ENCODE results near the gene BORCS8. TPM values are rescaled to one million over a fixed set of nuclear protein-coding genes. Genes with fewer than 3 reads are reported as not detected.

Gene BORCS8
- total and polyA plus RNA-seq, 2 of the 13 experiments (the other 11 are each of a cell fraction or from before 2014, with no cell fraction given), result 9.6 to 13.3 TPM

- TF ChIP-seq MYNN (CRISPR knock-in tag; IDR thresholded peaks at IDR 0.05; ENCODE audit: low read depth), result no peak
- TF ChIP-seq SRF (IDR thresholded peaks at IDR 0.05; ENCODE audit: low read depth, low read length), result no peak
- TF ChIP-seq RFX3 (CRISPR knock-in tag; IDR thresholded peaks at IDR 0.05), result no peak
- no peak for TF ChIP-seq CSRNP2 (CRISPR knock-in tag; conservative IDR thresholded peaks at IDR 0.05; ENCODE audit: low read depth)
- TF ChIP-seq SIN3A (IDR thresholded peaks at IDR 0.05; ENCODE audit: borderline replicate concordance, low read depth, low read length), result no peak
- ATAC-seq, result no peak
- no peak overlapping the region for H3K4me3 ChIP-seq (replicated peaks in 1 of 3; ENCODE audit: insufficient read depth in 1 of 3, low read depth in 2 of 3, low read length in 3 of 3)
- H4K20me1 ChIP-seq (ENCODE audit: insufficient read depth, low read length), result no peaks in the 10 kb centered on the region; the same call in 1 of the 2 replicates
- CTCF ChIA-PET (ENCODE audit: low intra/inter-chr PET ratio, low total read pairs), result no interaction called here
- in situ Hi-C loops (cut with HindIII; ENCODE audit: extremely low pct_ligation_motif_present, low pct_unique_long_range_greater_than_20kb) (no loop called here), intact Hi-C loops (cut with micrococcal nuclease; ENCODE audit: unreplicated experiment) (no loop called here)
- peaks cover 2 to 21% of the 10 kb centered on the region in 2 experiments; a peak in 3 of 5 replicates for H3K27me3 ChIP-seq (ENCODE audit: control insufficient read depth in 1 of 2, insufficient read depth in 2 of 2, low read length in 2 of 2)
- no peak for FAIRE-seq
- H3K79me2 ChIP-seq (ENCODE audit: insufficient read depth, low read length), result no peaks in the 10 kb centered on the region
- no peak overlapping the region for H3K9ac ChIP-seq (ENCODE audit: insufficient read depth, low read depth, low read length)
- H3K9me3 ChIP-seq (ENCODE audit: low read length), result no peaks in the 10 kb centered on the region
- H3K4me1 ChIP-seq (ENCODE audit: insufficient read depth, low read length), result no peaks in the 10 kb centered on the region
- no peak overlapping the region for H3K27ac ChIP-seq (ENCODE audit: extremely low read length, insufficient read depth, low read length)
- no peak for DNase-seq (ENCODE audit: low spot score)
- BruUV-seq (replicated peaks), result no TSS peak
- H2AFZ ChIP-seq (ENCODE audit: low read length), result no peak overlapping the region
- no peak overlapping the region for H3K4me2 ChIP-seq (ENCODE audit: low read depth, low read length)
- H3K36me3 ChIP-seq (replicated peaks in 1 of 2; ENCODE audit: control insufficient read depth in 1 of 2, insufficient read depth in 2 of 2, low read length in 2 of 2), result no peaks in the 10 kb centered on the region
- POLR2A ChIA-PET, result interaction anchor here (1.6 kb wide), 1 partner anchor 11 kb away, joined by 8 read pairs; the partner anchor contains the start of gene NR2C2AP
- 26% methylated on average over 9 of the region's 21 CpGs for WGBS (ENCODE audit: low lambda C conversion rate)
Measured at GRCh38 chr19:19213426-19214158, 21.6 kb upstream of the BORCS8 start.

GRCh38 chr19:19212916-19213315 is 21.0 kb upstream of the BORCS8 start:
- no peak for FAIRE-seq
- intact Hi-C loops (cut with micrococcal nuclease; ENCODE audit: unreplicated experiment) (no loop called here), in situ Hi-C loops (cut with HindIII; ENCODE audit: extremely low pct_ligation_motif_present, low pct_unique_long_range_greater_than_20kb) (no loop called here)
- no peak overlapping the region for H2AFZ ChIP-seq (ENCODE audit: low read length)
- no peak overlapping the region for H3K4me2 ChIP-seq (ENCODE audit: low read depth, low read length)
- no peaks in the 10 kb centered on the region; the same call in 1 of the 2 replicates for H4K20me1 ChIP-seq (ENCODE audit: insufficient read depth, low read length)
- no peak overlapping the region for H3K27ac ChIP-seq (ENCODE audit: extremely low read length, insufficient read depth, low read length)
- WGBS (ENCODE audit: low lambda C conversion rate), result 28% methylated on average over 6 of the region's 7 CpGs
- H3K9me3 ChIP-seq (ENCODE audit: low read length), result no peaks in the 10 kb centered on the region
- no TSS peak for BruUV-seq (replicated peaks)
- no peaks in the 10 kb centered on the region for H3K36me3 ChIP-seq (replicated peaks in 1 of 2; ENCODE audit: control insufficient read depth in 1 of 2, insufficient read depth in 2 of 2, low read length in 2 of 2)
- DNase-seq (ENCODE audit: low spot score), result no peak
- ChIA-PET POLR2A (no interaction called here), CTCF (ENCODE audit: low intra/inter-chr PET ratio, low total read pairs) (no interaction called here)
- H3K4me1 ChIP-seq (ENCODE audit: insufficient read depth, low read length), result no peaks in the 10 kb centered on the region
- no peaks in the 10 kb centered on the region for H3K79me2 ChIP-seq (ENCODE audit: insufficient read depth, low read length)
- no peak overlapping the region for H3K9ac ChIP-seq (ENCODE audit: insufficient read depth, low read depth, low read length)
- ATAC-seq, result no peak
- H3K4me3 ChIP-seq (replicated peaks in 1 of 3; ENCODE audit: insufficient read depth in 1 of 3, low read depth in 2 of 3, low read length in 3 of 3), result no peak overlapping the region
- peaks cover 2 to 21% of the 10 kb centered on the region in 2 experiments; a peak in 3 of 5 replicates for H3K27me3 ChIP-seq (ENCODE audit: control insufficient read depth in 1 of 2, insufficient read depth in 2 of 2, low read length in 2 of 2)
- TF ChIP-seq PAWR (CRISPR knock-in tag; IDR thresholded peaks at IDR 0.05; ENCODE audit: borderline replicate concordance) (no peak), ZNF333 (CRISPR knock-in tag; IDR thresholded peaks at IDR 0.05; ENCODE audit: borderline replicate concordance) (no peak), ZNF256 (CRISPR knock-in tag; conservative IDR thresholded peaks at IDR 0.05) (no peak), NKX3-1 (CRISPR knock-in tag; IDR thresholded peaks at IDR 0.05) (no peak), BORCS8-MEF2B (CRISPR knock-in tag; IDR thresholded peaks at IDR 0.05) (no peak), ZNF337 (CRISPR knock-in tag; IDR thresholded peaks at IDR 0.05; ENCODE audit: borderline replicate concordance, low read depth) (no peak), ZNF703 (CRISPR knock-in tag; IDR thresholded peaks at IDR 0.05; ENCODE audit: borderline replicate concordance) (no peak), PLSCR1 (CRISPR knock-in tag; IDR thresholded peaks at IDR 0.05; ENCODE audit: borderline replicate concordance) (no peak), AHR (CRISPR knock-in tag; IDR thresholded peaks at IDR 0.05) (no peak), HDAC2 (CRISPR knock-in tag; IDR thresholded peaks at IDR 0.05) (no peak), AGO1 (IDR thresholded peaks at IDR 0.05; ENCODE audit: low read depth, low read length, poor library complexity, severe bottlenecking) (no peak), ZBTB7B (CRISPR knock-in tag; IDR thresholded peaks at IDR 0.05) (no peak)
